Liver (tissue), 9 donors: Measurements from ENCODE around the gene GHRHR. TPM values are rescaled to one million over a fixed set of nuclear protein-coding genes. Genes with fewer than 3 reads are reported as not detected.

Source experiments
- DNase-seq: peaks from one replicate; pipeline ENCODE4 v3.0.0-alpha.2; 2017; ENCODE audit warnings: low spot score
- H3K27ac ChIP-seq, 2 donors: one replicate each; pipeline ENCODE4 v1.7.0; 2013; ENCODE audit warnings: inconsistent platforms in 2 of 2, low read length in 2 of 2, control low read depth in 1 of 2, low read depth in 1 of 2, mild to moderate bottlenecking in 1 of 2
- H3K27me3 ChIP-seq, 4 donors: one replicate each; pipeline versions ENCODE4 v1.6.1 to v1.7.0; 2013; ENCODE audit warnings: low read length in 3 of 4, inconsistent platforms in 1 of 4, mild to moderate bottlenecking in 1 of 4, moderate library complexity in 1 of 4; ENCODE audit not compliant: control insufficient read depth in 4 of 4, insufficient read depth in 4 of 4
- H3K36me3 ChIP-seq, 4 donors: one replicate each; pipeline versions ENCODE4 v1.6.1 to v1.7.0; 2013; ENCODE audit warnings: low read length in 3 of 4, mild to moderate bottlenecking in 3 of 4, low read depth in 1 of 4, moderate library complexity in 1 of 4; ENCODE audit not compliant: control insufficient read depth in 4 of 4, insufficient read depth in 3 of 4
- H3K4me1 ChIP-seq, 4 donors: one replicate each; pipeline versions ENCODE4 v1.6.1 to v1.7.0; 2013; ENCODE audit warnings: low read length in 3 of 4, mild to moderate bottlenecking in 3 of 4, moderate library complexity in 1 of 4; ENCODE audit not compliant: control insufficient read depth in 4 of 4, insufficient read depth in 4 of 4
- H3K4me3 ChIP-seq, 3 donors: one replicate each; pipeline versions ENCODE4 v1.6.1 to v1.7.0; 2013; ENCODE audit warnings: low read length in 3 of 3, control low read depth in 1 of 3, low read depth in 1 of 3, mild to moderate bottlenecking in 1 of 3
- H3K9ac ChIP-seq, 2 donors: one replicate each; pipeline ENCODE4 v1.7.0; 2013; ENCODE audit warnings: low read length in 2 of 2, mild to moderate bottlenecking in 2 of 2, moderate library complexity in 2 of 2, control low read depth in 1 of 2, low read depth in 1 of 2
- H3K9me3 ChIP-seq, 4 donors: one replicate each; pipeline versions ENCODE4 v1.6.1 to v1.7.0; 2013; ENCODE audit warnings: low read length in 3 of 4; ENCODE audit not compliant: control insufficient read depth in 4 of 4
- EGR1 ChIP-seq, 2 donors: IDR thresholded peaks; 2 replicates each; pipeline ENCODE4 v1.6.1; 2016 to 2018; ENCODE audit warnings: antibody characterized with exemption in 2 of 2, low read depth in 2 of 2
- FOXA1 ChIP-seq: IDR thresholded peaks from 2 replicates; pipeline ENCODE4 v1.6.1; 2016; ENCODE audit warnings: antibody characterized with exemption
- FOXA2 ChIP-seq: IDR thresholded peaks from 2 replicates; pipeline ENCODE4 v1.6.1; 2016; ENCODE audit warnings: antibody characterized with exemption
- GABPA ChIP-seq, 2 donors: IDR thresholded peaks in 1 of 2; conservative IDR thresholded peaks in 1 of 2; 2 replicates each; pipeline ENCODE4 v1.6.1; 2016; ENCODE audit warnings: antibody characterized with exemption in 2 of 2, mild to moderate bottlenecking in 1 of 2, moderate library complexity in 1 of 2
- HNF4A ChIP-seq, 2 donors: conservative IDR thresholded peaks; 2 replicates each; pipeline ENCODE4 v1.6.1; 2016; ENCODE audit warnings: antibody characterized with exemption in 2 of 2, mild to moderate bottlenecking in 2 of 2
- HNF4G ChIP-seq: IDR thresholded peaks from 2 replicates; pipeline ENCODE4 v1.6.1; 2016; ENCODE audit warnings: antibody characterized with exemption
- JUND ChIP-seq, 2 donors: IDR thresholded peaks; 2 replicates each; pipeline ENCODE4 v1.6.1; 2016; ENCODE audit warnings: antibody characterized with exemption in 2 of 2
- NR2F2 ChIP-seq: IDR thresholded peaks from 2 replicates; pipeline ENCODE4 v1.6.1; 2016; ENCODE audit warnings: antibody characterized with exemption
- RAD21 ChIP-seq, 2 donors: IDR thresholded peaks; 2 replicates each; pipeline ENCODE4 v1.6.1; 2016; ENCODE audit warnings: antibody characterized with exemption in 2 of 2, mild to moderate bottlenecking in 2 of 2
- RXRA ChIP-seq, 2 donors: IDR thresholded peaks; 2 replicates each; pipeline ENCODE4 v1.6.1; 2017 to 2018; ENCODE audit warnings: antibody characterized with exemption in 2 of 2, mild to moderate bottlenecking in 1 of 2
- SP1 ChIP-seq: IDR thresholded peaks from 2 replicates; pipeline ENCODE4 v1.6.1; 2018; ENCODE audit warnings: antibody characterized with exemption, mild to moderate bottlenecking
- TAF1 ChIP-seq: conservative IDR thresholded peaks from 2 replicates; pipeline ENCODE4 v1.6.1; 2016; ENCODE audit warnings: antibody characterized with exemption, mild to moderate bottlenecking
- YY1 ChIP-seq: IDR thresholded peaks from 2 replicates; pipeline ENCODE4 v1.6.1; 2016; ENCODE audit warnings: antibody characterized with exemption, mild to moderate bottlenecking
- whole genome bisulfite sequencing: extraction: QIAGEN DNeasy Blood & Tissue Kit; methylation state at CpG from one replicate; pipeline ENCODE4 v1.1.7; 2013; 5-methylcytosine and 5-hydroxymethylcytosine counted together
- polyA plus RNA-seq, 2 donors: library from polyadenylated mRNA; stranded (reverse) in 1 of 2; unstranded in 1 of 2; fragments of 200-250 nt in 1 of 2; fragments of >200 nt in 1 of 2; fragmentation: Nextera tagmentation in 1 of 2; extraction: Ambion mirVana in 1 of 2; gene quantifications; one replicate each; pipeline versions ENCODE4 v1.2.1 to v1.2.3, GENCODE V29; 2013 to 2015
- total RNA-seq, 2 donors: library from RNA; depleted of rRNA; stranded (reverse); fragments of >200 nt; gene quantifications; one replicate each; pipeline ENCODE4 v1.2.3, GENCODE V29; 2014
- TF ChIP-seq, protein P1 (sequence below): fragments of 150-350 bp; IDR thresholded peaks from 2 replicates; pipeline ENCODE4 v1.5.1; 2017; ENCODE audit warnings: improper control_type of control experiment, low read depth, low read length; ENCODE audit not compliant: missing input control
- TF ChIP-seq, protein P2 (sequence below): IDR thresholded peaks from 2 replicates; pipeline ENCODE4 v1.6.1; 2016; ENCODE audit warnings: antibody characterized with exemption, mild to moderate bottlenecking
- TF ChIP-seq, protein P3 (sequence below): IDR thresholded peaks from 2 replicates; pipeline ENCODE4 v1.6.1; 2016; ENCODE audit warnings: antibody characterized with exemption
- TF ChIP-seq, protein P4 (sequence below): IDR thresholded peaks from 2 replicates; pipeline ENCODE4 v1.6.1; 2016; ENCODE audit warnings: antibody characterized with exemption
- TF ChIP-seq, protein P5 (sequence below): IDR thresholded peaks from 2 replicates; pipeline ENCODE4 v1.6.1; 2016; ENCODE audit warnings: antibody characterized with exemption
- donor health status: healthy.
- donor health status: healthy.
- donor health status: healthy.
- donor health status: healthy.
- donor health status: healthy.

GHRHR gene
- total and polyA plus RNA-seq, 4 donors: 0.46 to 0.50 TPM; not detected in 2

DNA sequence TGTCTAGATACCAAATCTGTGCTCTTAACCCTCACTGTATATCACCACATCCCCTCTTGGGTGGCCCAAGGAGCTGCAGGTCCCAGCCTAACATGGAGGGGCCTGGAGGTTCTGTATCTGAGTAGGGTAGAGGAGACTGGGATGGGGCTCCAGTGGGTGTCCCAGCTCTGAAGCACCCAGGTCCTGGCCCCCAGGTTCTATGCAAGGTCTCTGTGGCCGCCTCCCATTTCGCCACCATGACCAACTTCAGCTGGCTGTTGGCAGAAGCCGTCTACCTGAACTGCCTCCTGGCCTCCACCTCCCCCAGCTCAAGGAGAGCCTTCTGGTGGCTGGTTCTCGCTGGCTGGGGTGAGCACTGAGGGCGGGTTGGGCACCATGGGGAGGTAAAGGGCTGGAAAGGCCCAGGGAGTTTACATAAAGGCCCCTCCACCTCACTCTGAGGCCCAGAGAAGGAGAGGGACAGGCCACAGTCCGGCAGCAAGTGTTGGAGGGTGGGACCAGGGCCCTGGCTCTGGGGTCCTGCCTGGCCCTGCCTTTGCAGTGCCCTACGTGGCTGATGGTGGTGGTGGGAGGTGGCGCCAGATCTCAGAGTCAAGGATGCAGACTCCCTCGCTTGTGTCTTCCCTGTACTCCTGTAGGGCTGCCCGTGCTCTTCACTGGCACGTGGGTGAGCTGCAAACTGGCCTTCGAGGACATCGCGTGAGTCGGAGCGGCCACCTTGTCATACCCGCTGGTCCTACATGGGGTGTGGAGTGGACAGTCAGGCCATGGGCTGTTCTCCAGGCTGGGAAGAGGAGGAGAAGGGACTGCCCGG lies 10.2 kb downstream of the GHRHR start:
- peak; percentile 17 for DNase-seq
- H3K36me3 ChIP-seq: no peaks in the 10 kb centered on the region
- no peaks in the 10 kb centered on the region for H3K9me3 ChIP-seq
- TF ChIP-seq TAF1: no peak
- TF ChIP-seq SP1: no peak
- no peak for TF ChIP-seq RXRA (IDR thresholded peaks at IDR 0.05)
- no peak for TF ChIP-seq EGR1 (IDR thresholded peaks at IDR 0.05; ENCODE audit: low read depth in 2 of 2)
- peaks cover 0 to 7% (median 1%) of the 10 kb centered on the region in 4 donors for H3K4me1 ChIP-seq
- 95% methylated on average over 18 of the region's 18 CpGs for WGBS
- H3K27me3 ChIP-seq: no peaks in the 10 kb centered on the region
- H3K4me3 ChIP-seq: no peak overlapping the region
- no peak overlapping the region for H3K27ac ChIP-seq
- H3K9ac ChIP-seq: no peak overlapping the region

DNA sequence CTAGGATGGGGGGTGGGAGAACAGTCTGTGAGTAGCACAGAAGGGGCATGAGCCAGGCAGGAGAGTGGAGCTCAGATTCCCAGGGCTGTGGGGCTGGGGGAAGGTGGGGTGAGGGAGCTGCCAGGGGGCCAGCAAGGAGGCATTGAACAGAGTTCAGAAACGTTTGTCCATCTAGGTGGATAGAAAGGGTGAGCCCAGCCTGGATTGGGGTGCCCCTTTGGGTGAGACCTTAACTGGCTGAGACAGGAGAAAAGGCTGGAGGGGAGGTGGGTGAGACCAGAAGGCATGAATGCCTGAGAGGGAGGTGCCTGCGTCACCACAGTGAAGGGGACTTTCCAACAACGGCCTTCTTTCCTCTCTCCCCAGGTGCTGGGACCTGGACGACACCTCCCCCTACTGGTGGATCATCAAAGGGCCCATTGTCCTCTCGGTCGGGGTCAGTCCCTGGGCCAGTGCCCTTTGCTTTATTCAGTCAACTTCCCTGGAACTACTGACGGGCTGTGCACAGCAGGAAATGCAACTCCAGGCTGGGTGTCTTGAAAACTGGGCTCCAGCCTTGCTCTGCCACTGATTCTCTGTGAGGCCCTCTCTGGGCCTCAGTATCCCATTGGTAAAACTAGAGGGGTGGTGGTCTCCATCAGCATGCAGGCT lies 11.0 kb downstream of the GHRHR start:
- Histone ChIP-seq H3K4me1 (peaks cover 0 to 7% (median 1%) of the 10 kb centered on the region in 4 donors), H3K4me3 (no peak overlapping the region), H3K9me3 (no peaks in the 10 kb centered on the region), H3K27ac (no peak overlapping the region), H3K36me3 (no peaks in the 10 kb centered on the region), H3K27me3 (no peaks in the 10 kb centered on the region), H3K9ac (no peak overlapping the region)
- 17% methylated on average over 7 of the region's 7 CpGs for WGBS
- peak; percentile 76 for DNase-seq
- TF ChIP-seq, protein P1, sequence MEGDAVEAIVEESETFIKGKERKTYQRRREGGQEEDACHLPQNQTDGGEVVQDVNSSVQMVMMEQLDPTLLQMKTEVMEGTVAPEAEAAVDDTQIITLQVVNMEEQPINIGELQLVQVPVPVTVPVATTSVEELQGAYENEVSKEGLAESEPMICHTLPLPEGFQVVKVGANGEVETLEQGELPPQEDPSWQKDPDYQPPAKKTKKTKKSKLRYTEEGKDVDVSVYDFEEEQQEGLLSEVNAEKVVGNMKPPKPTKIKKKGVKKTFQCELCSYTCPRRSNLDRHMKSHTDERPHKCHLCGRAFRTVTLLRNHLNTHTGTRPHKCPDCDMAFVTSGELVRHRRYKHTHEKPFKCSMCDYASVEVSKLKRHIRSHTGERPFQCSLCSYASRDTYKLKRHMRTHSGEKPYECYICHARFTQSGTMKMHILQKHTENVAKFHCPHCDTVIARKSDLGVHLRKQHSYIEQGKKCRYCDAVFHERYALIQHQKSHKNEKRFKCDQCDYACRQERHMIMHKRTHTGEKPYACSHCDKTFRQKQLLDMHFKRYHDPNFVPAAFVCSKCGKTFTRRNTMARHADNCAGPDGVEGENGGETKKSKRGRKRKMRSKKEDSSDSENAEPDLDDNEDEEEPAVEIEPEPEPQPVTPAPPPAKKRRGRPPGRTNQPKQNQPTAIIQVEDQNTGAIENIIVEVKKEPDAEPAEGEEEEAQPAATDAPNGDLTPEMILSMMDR: peak; percentile 64
- TF ChIP-seq YY1 (no peak), FOXA1 (no peak), SP1 (peak; percentile 24), HNF4G (no peak), RAD21 (IDR thresholded peaks at IDR 0.05) (peak; percentile 79 to 82), NR2F2 (peak; percentile 72), RXRA (IDR thresholded peaks at IDR 0.05) (peak; percentile 84 to 90), FOXA2 (no peak), TAF1 (no peak), GABPA (IDR thresholded peaks at IDR 0.05 in 1 of 2, conservative IDR thresholded peaks at IDR 0.05 in 1 of 2) (no peak), EGR1 (IDR thresholded peaks at IDR 0.05; ENCODE audit: low read depth in 2 of 2) (no peak), HNF4A (conservative IDR thresholded peaks at IDR 0.05) (peak; percentile 42 to 61), JUND (IDR thresholded peaks at IDR 0.05) (no peak)
- TF ChIP-seq, protein P2, sequence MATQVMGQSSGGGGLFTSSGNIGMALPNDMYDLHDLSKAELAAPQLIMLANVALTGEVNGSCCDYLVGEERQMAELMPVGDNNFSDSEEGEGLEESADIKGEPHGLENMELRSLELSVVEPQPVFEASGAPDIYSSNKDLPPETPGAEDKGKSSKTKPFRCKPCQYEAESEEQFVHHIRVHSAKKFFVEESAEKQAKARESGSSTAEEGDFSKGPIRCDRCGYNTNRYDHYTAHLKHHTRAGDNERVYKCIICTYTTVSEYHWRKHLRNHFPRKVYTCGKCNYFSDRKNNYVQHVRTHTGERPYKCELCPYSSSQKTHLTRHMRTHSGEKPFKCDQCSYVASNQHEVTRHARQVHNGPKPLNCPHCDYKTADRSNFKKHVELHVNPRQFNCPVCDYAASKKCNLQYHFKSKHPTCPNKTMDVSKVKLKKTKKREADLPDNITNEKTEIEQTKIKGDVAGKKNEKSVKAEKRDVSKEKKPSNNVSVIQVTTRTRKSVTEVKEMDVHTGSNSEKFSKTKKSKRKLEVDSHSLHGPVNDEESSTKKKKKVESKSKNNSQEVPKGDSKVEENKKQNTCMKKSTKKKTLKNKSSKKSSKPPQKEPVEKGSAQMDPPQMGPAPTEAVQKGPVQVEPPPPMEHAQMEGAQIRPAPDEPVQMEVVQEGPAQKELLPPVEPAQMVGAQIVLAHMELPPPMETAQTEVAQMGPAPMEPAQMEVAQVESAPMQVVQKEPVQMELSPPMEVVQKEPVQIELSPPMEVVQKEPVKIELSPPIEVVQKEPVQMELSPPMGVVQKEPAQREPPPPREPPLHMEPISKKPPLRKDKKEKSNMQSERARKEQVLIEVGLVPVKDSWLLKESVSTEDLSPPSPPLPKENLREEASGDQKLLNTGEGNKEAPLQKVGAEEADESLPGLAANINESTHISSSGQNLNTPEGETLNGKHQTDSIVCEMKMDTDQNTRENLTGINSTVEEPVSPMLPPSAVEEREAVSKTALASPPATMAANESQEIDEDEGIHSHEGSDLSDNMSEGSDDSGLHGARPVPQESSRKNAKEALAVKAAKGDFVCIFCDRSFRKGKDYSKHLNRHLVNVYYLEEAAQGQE: no peak
- TF ChIP-seq, protein P3, sequence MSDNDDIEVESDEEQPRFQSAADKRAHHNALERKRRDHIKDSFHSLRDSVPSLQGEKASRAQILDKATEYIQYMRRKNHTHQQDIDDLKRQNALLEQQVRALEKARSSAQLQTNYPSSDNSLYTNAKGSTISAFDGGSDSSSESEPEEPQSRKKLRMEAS: no peak
- TF ChIP-seq, protein P4, sequence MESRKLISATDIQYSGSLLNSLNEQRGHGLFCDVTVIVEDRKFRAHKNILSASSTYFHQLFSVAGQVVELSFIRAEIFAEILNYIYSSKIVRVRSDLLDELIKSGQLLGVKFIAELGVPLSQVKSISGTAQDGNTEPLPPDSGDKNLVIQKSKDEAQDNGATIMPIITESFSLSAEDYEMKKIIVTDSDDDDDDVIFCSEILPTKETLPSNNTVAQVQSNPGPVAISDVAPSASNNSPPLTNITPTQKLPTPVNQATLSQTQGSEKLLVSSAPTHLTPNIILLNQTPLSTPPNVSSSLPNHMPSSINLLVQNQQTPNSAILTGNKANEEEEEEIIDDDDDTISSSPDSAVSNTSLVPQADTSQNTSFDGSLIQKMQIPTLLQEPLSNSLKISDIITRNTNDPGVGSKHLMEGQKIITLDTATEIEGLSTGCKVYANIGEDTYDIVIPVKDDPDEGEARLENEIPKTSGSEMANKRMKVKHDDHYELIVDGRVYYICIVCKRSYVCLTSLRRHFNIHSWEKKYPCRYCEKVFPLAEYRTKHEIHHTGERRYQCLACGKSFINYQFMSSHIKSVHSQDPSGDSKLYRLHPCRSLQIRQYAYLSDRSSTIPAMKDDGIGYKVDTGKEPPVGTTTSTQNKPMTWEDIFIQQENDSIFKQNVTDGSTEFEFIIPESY: no peak
- TF ChIP-seq, protein P5, sequence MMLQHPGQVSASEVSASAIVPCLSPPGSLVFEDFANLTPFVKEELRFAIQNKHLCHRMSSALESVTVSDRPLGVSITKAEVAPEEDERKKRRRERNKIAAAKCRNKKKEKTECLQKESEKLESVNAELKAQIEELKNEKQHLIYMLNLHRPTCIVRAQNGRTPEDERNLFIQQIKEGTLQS: no peak
